Superior temporal gyrus (tissue), 1 donor: ENCODE results near the gene CARF.
"Not testable (repeated sequence)": the region's sequence is repeated elsewhere in the genome, so short reads cannot be mapped to it uniquely, and the experiment has no call there.

ENCODE experiments used
- DNase-seq: peaks from one replicate; pipeline ENCODE4 v3.0.0-alpha.2; 2016; ENCODE audit errors: extremely low spot score

Gene CARF, protein sequence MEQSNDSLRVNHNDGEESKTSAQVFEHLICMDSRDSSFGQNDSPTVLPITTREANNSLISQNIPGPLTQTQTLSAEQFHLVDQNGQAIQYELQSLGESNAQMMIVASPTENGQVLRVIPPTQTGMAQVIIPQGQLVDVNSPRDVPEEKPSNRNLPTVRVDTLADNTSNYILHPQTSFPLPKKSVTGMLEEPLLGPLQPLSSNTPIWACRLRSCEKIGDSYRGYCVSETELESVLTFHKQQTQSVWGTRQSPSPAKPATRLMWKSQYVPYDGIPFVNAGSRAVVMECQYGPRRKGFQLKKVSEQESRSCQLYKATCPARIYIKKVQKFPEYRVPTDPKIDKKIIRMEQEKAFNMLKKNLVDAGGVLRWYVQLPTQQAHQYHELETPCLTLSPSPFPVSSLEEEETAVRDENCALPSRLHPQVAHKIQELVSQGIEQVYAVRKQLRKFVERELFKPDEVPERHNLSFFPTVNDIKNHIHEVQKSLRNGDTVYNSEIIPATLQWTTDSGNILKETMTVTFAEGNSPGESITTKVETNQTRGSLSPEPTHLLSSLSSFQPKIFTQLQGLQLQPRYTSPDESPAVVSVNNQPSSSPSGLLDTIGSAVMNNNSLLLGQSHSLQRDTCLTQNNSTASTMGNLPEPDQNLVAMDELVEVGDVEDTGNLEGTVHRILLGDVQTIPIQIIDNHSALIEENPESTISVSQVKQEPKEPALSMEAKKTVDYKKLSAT

DNA sequence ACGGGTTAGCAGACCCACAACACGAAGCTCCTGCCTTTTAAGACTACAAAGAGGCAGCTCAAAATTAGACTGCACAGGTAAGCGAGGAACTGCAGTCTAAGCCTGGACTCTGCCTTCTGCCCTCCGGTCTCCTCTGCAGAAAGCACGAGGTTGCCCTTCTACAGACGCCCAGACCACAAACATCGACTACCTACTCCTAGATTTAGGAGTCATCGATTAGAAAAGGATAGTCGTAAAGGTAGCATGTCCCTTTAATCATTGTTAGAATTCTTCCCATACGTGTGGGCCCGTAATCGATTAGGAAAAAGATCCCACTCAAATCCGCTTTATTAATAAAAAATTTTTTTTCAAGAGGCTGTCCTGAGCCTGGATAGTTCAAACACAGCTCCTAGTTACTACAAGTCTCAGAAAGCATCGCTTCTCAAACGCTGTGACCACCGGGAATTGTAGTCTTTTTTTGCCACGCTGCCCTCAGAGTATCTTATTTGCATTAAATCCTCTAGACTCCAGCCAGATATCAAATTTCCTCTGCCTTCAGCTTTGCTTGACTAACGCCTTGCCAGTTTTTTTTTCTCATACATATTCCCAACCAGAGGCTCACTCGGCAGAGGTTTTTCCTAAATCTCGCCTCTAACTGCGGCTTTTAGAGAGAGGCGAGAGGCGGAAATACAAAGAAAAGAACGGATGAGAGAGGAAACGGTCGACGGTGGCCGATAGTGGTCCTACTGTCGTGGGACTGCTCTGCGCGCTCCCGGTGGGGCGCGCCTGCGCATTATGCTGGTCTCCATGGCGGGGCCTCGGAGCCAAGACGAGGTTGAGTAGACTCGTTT lies at the start of gene CARF, which contains the start of gene WDR12:
Gene CARF, plus strand, starts transcription at position 764 of the 830 bp plus-strand sequence. CDS start 29,628 bp downstream, outside the sequence.
Gene WDR12, minus strand, starts transcription at position 162 of the 830 bp plus-strand sequence. CDS start 197 bp downstream, outside the sequence.
- DNase-seq, result peak; percentile 98

DNA sequence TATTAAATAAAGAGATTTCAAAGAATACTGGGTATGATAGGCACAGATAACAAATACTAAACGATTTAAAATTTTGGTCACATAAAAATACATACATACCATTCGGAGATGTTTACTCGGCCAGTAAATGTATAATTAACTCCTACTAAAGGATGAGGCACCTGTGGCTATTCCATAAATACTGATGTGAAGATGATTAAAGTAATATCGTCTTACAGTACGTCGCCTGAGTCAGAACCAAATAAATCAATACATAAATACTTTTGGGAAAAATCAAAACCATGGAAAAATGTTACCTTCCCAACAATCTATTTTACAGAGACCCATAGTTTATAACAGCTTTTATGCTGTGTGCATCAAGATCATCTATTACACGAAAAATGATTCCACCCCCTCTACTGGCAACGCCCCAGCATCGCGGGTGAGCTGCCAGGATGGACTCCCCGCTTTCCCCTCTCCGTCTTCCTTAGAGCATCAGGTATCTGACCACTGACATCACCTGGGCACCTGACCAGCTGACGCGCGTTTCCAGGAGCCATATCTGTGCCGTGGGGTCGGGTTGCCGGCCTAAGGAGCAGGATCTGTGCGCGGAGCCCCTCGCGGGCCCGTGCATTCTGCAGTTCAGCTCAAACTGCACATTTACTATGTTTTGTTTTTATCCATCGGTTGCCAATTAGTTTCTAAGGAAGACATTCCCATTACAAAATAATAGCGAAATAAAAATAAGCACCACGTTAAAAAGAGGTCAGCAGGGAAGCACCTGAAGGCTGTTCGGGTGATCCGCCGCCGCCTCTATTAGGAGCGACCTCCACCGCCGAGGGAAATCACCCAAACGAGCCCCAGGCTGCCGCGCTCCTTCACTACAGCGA lies 41.4 kb upstream of the CARF start:
- peak; percentile 61 for DNase-seq

DNA sequence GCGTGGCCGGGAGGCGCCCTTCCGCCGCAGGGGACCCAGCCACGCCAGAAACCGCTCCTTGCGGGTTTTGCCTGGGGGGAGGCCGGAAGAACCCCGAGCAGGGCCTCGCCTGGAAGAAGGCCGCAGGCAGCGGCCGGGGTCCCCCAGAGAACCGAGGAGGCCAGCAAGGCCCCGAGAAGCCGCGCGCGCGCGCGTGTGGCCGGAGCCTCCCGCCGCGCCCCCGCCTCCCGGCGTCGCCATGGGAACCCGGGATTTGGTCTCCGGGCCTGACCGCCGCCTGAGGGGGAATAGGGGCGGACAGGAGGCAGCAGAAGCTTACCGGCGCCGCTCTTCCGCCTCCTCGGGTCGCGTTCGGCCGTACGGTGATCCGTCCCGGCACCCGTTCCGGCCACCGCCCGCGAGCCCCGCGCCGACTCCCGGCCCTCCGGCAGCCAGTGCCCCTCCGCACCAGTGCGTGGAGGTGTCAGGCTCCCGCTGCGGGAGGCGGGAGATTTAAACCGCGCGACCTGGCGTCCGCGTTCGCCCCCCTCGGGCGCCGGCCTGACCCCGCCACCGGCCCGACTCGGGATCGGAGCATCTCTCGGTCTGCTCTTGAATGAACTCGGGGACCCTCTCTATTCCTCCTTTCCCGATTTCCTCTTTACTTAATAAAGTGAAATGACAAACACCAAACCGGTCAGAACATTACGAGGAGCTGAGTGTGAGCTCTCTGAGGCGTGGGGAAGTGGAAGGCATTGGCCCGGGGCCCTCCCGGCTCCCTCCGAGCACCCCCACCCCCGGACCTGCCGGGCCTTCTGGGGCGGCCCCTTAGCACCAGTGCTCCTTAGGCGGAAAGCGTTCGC lies 40.6 kb upstream of the CARF start, which contains the start of gene ICA1L:
Gene ICA1L, minus strand, starts transcription at position 467 of the 842 bp plus-strand sequence. CDS start 42,757 bp downstream, outside the sequence.
- peak; percentile 58 for DNase-seq

DNA sequence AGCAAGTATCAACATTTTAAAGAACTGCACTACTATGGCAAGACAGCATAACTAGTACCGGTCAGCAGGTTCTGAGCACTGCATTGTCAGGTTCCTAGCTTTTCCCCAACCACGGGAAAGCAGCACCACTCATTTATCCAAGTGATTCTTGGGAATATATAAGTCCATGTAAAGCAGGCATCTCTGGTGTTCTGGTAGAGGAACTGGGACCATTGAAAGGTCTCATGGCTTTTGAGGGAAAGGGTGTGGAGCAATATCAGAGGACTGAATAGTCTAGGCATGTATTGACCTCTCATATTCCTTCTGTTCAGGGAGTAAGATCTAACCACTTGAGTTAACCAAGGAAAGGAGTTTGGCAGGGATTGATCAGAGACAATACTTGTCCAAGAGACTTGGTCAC lies 34.4 kb upstream of the CARF start:
- no peak for DNase-seq

DNA sequence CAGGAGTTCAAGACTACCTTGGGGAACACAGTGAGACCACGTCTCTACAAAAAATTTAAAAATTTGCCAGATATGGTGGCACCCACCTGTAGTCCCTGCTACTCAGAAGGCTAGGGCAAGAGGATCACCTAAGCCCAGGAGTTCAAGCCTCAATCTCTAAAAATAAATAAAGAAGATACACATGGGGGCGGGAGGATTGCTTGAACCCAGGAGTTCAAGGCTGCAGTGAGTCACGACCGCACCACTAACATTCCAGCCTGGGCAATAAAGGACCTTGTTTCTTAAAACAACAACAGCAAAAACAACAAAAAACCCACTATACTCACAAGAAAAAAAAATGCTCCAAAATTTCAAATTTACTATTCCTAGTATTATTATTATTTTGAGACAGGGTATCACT lies 30.5 kb upstream of the CARF start:
- no peak for DNase-seq

DNA sequence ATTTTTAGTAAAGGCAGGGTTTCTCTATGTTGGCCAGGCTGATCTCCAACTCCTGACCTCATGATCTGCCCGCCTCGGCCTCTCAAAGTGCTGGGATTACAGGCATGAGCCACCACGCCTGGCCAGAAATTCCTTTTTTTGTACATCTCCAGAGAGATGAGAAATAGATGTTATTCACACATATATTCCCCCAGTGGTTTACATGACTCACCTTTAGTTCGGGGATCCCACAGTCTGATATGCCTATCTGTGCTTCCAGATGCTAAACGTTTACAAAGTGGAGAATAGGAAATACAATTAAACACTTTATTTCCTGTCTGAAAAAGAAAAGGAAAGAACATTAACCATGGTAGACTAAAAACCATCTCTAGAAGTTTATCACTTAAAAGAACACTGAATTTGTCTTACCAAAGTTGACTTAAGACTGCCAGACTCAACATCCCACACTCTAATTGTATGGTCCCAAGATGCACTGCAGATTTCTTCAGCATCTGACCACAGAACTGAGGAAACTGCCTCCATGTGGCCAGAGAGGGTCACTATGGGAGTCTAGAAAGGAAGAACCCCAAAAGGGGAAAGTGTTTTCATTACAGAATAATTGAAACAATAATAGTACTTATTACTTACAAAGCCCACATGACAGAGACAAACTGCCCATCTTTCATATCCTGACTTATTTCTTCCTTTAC lies 27.9 kb upstream of the CARF start:
- no peak for DNase-seq

DNA sequence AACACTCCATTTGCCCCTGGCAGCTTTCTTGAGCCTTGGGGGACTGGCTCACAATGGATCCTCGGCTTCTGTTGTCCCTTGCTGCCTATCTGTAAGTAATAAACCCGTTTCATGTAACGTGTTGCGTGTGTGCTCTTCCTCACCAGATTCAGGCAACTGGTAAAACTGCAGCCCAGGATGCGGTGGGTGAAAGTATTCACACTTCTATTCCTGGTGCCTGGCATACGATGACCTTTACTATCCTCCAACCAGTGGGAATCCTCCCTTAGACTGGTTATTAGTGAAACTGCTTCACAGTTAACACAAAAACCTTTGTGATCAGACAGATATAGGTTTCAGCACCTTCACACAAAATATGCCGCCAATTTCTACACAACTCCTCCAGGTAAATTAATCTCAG lies 26.9 kb upstream of the CARF start:
- no peak for DNase-seq

DNA sequence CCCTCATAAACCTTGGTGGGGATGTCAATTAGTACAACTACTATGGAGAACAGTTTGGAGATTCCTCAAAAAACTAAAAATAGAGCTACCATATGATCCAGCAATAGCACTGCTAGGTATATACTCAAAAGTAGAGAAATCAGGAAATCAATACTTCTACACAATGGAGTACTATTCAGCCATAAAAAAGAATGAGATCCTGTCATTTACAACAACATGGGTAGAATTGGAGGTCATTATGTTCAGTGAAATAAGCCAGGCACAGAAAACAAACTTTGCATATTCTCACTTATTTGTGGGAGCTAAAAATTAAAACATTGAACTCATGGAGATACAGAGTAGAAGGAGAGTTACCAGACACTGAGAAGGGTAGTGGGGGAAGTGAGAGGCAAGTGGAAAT lies 6.6 kb upstream of the CARF start:
- not testable (repeated sequence) for DNase-seq

DNA sequence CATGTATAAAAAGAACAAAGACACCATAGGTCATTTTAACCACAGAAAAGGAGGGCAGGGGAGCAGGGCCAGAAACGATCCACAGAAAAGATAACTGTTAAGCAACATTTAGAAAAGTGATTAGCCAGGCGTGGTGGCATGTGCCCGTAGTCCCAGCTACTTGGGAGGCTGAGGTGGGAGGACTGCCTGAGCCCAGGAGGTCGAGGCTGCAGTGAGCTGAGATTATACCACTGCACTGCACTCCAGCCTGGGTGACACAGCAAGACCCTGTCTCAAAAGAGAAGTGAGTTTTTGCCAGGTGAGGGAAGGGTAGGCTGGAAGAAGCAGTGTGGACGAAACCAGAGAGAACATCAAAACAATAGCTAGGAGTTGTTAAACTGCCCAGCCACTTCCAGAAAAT lies 3.9 kb upstream of the CARF start:
- DNase-seq, result no peak

DNA sequence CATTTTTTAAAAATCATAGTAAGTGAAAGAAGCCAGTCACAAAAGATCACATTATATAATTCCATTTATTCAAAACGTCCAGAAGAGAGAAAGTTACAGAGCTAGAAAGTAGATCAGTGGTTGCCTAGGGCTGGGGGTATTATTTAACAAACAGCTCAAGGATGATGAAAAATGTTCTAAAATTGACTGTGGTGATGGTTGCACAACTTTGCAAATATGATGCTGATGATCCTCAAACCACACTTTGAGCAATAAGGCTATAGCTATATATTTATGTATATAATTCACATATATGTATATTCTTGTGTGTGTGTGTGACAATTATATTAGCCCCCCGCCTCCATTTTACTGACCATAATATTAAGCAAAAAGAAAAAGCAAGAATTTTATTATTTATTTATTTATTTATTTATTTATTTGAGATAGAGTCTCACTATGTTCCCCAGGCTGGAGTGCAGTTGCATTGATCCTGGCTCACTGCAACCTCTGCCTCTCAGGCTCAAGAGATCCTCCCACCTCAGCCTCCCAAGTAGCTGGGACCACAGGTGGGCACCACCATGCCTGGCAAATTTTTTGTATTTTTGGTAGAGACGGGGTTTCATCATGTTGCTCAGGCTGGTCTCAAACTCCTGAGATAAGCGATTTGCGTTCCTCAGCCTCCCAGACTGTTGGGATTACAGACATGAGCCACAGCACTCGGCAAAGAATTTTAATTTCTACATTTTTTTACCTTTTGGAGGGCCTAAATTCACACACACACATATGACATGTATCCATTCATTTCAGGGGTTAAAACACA lies 2.5 kb upstream of the CARF start:
- DNase-seq, result no peak

DNA sequence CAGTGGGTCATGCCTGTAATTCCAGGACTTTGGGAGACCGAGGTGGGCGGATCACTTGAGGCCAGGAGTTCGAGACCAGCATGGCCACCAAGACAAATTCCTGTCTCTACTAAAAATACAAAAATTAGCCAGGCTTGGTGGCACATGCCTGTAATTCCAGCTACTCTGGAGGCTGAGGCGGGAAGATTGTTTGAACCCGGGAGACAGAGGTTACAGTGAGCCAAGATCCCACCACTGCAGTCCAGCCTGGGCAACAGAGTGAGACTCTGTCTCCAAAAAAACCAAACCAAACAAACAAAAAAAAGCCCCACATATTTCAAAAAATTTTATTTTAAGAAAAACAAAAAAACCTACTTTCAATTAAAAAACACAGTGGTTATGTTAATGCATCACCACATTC lies 1.8 kb upstream of the CARF start:
- DNase-seq, result not testable (repeated sequence)

DNA sequence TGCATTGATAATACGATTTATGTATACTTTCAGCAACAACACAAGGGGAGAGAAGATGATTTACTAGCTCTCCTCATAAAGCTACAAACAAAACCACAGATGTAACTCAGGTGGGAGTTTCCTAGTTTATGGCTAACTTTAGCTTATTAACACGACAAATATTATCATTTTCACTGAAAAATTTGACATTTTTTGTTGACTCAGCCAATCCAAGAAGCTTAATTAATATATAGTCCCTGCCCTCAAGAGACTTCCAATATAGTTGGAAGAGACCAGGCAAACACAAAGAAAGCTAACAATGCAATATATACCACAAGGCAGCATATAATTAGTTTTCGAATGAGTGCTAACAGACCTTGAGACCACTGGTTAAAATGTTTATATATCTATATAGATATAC lies 1.4 kb upstream of the CARF start:
- DNase-seq, result no peak

DNA sequence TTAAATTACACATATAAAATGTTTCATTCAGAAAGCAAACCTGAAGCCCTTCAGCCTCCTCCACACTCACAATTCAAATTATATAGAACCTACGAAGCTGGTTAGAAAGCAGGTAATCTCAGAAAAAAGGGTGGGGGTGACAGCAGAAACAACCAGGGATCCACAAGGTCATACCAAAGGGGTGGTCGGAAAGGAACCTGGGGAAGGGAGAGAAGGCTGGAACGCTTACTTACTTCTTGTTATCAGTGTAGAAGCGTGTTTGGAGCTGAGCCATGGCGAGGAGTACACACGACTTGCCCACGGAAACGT lies 918 bp upstream of the CARF start:
- no peak for DNase-seq

DNA sequence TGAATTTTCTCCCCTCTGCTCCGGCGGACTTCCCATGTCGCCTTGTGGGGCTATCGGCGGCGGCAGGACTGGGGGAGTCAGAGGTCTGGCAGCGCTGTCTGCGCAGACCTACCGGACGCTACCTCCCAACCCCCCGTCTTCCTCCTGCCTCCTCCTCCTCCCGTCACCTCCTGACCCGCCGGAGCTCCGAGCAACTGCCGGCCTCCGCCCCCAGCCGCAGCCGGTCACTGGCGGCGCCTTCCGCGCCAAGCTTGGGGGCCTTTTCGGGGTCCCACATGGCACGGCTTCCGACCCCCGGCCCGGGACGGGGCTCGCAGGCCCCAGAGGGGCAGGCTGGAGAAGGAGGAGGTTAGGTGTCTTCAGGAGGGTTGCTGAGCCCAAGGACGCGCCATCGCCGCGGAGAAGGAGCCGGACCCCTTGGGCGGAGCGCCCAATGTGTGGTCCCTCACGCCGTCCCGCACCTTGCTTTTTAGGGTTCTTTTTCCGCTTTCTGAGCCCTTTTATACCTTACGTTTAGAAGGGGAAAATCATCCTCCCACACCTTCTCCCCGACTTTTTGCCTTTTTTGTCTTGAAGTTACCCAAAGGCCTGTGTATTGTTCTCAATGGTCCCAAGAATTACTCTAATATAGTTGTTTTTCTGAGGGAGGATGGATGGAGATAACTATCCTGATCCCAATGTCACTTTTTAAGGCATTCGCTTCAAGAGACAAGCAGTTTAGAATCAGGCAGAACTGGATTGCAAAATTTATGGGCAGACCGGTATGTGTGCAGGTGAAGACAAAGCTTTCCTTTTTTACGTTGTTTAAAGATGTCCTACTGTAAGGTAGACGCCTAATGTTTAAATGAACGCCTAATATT lies 497 bp downstream of the CARF start:
- DNase-seq, result peak; percentile 26

DNA sequence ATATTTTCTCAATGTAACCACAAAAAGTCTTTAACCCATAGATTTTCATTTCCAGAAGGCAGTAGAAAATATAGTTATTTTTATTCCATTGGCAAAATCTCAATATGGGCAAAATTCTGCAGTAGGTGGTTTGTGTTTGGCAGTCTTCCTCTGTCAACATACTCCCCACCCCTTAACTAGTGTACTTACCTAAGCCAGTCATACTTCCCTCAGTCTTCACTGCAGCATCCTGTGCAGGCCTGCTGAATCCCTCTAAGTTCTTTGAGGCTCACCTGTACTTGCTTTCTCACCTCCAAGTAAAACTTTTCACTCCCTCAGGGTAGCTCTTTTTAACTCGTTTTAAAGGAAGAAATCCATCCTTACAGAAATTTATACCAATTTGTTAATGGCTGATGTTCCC lies 6.8 kb downstream of the CARF start:
- DNase-seq, result no peak

DNA sequence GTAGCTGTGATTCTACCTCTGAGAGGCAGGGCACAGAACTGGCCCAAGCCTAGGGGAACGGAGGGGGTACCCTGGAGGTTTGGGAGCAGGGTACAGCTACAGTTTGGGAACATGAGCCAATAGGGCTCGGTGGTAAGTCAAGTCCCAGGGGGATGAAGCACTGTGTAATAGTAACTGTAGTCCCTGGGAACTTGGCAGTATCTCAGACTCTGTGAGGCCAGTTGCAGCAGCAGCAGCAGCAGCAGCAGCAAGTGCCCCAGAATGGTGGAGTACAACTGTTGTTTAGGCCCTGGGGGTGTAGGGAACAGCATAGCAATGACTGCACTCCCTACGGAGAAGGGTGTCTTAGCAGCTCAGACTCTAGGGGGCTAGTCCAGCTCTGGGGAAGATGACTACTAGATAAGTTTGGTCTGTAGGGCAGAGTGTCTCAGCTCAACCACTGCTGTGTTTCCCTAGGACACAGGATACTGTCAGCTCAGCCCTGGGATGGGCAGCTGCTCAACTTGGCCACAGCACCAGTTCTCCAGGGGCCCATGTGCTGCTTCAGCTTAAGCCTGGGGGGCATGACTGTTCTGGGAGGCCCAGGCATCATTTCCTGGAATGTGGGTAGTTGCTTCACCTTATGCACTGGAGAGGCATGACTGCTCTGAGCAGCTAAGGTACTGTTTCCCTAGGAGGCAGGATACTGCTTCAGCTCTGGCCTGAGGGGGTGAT lies 20.5 kb downstream of the CARF start:
- no peak for DNase-seq

DNA sequence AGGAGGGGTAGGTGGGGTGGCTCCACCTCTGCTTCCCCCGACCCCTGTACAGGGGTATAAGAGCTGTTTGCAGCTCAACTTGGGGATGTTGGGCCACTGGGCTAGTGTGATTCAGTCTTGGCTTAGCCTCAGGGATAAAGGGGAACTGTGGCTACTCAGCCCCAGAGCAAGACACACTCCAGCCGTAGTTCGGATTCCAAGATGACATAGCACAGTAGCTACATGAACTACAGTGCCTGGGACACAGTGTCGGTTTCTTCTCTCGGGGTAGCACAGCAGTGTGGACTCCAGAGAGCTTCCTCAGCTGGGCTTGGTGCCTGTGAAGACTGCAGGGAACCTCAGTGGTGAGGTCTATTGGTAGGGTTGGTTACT lies 21.1 kb downstream of the CARF start:
- DNase-seq, result no peak
